GM19397 (cell line): ENCODE data around the gene SPRY1.
A peak's percentile ranks its signal among the peaks of the same experiment; 100 is the strongest.

Source experiments
- ATAC-seq: cut with Tn5 transposase; IDR thresholded peaks from one replicate; pipeline ENCODE4 v1.9.1; 2021; ENCODE audit warnings: mild to moderate bottlenecking, moderate library complexity; ENCODE audit not compliant: unreplicated experiment

SPRY1 gene

DNA sequence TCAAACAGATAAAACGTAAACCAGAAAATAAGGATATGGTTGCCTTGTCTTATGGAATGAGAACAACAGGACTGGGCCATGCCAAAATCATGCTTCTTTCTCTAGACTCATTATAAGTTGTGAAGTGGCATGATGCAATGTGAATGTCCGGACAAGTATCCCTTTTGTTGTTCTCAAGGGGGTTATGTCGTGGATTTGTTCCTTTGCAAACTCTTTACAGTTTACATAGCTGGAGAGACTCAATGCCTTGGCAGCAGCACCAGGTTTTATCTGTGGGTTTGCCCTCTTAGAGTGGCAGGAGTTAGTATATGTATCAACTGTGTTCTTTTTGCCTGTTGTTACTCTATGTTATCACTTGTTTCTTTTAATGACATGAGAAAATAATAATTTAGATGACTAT, 41.4 kb downstream of the SPRY1 start:
- ATAC-seq = no peak

DNA sequence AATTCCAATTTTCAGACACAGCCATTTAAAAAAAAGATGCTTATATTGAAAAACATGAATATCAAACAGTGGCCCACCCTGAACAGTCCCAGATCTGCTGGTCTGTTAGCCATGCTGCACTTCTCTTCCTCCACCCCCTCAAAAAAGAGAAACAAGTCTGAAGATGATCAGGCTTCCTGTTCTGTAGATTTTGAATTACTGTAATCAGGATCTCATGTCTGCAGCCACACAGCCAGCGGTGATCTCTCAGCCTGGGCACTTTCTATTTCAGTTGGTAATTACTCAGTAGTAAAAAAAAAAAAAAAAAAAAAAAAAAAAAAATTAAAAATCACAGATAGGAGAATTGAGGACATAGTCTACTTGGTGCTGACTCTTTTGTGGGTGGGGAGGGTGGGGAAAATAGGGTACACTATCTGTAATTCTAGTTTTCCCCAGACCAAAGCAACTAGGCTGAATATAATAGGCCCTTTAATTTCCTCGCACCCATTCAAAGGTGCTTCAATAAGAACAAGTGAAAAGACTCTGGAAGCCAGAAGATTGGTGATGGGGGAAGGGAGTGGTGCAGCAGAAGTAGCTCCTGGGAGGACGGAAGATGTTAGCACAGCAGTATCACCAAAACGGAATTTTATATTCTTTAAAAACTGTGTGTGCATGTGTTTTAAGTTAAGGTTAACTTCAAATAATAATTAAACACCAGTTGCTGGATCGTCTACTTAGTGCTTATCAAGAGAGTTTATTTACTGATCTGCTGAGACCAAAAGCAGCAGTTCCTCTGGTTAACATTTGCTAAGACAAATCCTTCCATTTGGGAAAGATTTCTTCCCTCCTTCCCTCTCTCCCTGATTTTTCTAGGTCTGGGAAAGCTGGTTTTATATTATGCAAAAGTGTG, 47.0 kb downstream of the SPRY1 start:
- ATAC-seq = peak; percentile 34

DNA sequence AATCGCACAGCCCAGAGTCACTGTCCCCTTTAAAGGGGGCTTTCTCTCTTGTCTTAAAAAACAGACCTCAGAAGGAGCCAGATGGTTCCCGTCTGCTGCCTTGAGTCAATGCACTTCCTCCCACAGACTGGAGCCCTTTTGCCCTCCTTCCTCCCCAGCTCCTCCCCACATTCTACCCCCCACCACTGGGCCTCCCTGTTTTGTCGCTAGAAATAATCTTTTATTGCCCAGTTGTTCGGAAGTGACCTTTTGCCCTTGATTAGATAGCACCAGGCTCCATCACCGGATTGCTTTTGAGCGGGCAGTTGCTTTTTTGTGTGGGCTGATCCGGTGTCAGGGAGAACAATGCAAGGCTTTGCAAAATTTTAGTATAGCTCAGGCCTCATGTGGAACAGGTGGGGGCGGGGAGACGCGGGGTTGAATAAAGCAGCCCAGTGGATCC, 47.7 kb downstream of the SPRY1 start:
- ATAC-seq = peak; percentile 89

DNA sequence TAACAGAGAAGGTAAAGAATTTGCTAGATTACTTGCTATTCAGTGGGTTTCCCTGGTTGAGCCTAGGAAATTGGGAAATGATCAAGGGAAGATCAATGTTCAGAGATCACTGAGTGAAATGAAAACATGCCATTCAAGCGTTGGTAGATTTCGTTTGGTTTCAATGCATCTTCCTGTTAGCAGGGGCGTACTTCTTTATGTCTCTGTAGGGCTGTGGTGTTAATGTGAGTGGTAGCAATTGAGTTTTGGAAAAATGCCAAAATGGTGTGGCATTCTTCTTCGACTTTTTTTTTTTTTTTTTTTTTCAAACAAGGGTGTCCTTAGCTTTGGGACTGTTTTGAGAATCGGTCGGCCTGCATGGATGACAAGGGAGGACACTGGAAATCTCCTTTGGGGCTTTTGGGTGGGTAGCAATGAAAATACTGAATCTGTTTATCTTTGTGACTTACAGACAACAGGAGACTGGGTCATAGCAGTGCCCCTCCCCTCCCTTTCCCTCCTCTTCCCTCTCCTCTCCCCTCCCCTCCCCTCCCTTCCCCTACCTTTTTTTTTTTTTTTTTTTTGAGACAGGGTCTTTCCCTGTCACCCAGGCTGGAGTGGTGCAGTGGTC, 50.4 kb downstream of the SPRY1 start:
- ATAC-seq = no peak

DNA sequence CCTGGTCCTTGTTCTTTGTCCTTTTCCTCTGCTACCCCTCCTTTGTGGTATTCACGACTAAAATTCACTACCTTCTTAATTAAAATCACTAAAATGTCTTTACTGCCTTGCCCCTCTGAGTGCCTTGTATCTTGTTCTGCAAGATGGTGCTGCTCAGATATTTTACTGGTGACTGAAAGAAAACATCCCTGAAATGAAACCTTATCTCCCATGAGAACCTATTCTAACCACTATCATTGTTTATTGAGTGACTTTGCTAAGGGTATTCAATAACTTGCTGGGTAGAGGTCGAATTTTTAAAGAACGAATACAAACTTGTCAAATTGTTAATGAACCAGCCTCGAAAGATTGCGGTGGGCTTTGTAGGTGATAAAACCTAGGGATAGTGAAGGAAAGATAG, 52.8 kb downstream of the SPRY1 start:
- ATAC-seq = peak; percentile 28

DNA sequence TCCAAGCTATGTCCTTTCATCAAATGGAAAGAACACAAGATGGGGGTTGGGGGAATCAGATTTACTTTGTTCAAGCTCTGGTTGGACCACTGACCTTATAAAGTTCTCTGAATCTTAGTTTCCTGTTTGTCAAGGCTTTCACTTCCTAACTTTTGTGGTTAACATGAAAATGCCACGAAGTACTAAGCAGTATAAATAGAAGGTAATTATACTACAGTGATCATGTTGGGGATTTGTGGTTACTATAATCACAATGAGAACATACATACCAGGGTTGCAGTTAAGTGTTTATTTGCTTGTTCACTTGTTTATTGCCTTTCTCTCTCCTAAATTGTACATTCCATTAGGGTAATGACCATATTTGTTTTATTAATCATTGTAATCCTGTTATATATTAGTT, 53.2 kb downstream of the SPRY1 start:
- ATAC-seq = peak; percentile 93

DNA sequence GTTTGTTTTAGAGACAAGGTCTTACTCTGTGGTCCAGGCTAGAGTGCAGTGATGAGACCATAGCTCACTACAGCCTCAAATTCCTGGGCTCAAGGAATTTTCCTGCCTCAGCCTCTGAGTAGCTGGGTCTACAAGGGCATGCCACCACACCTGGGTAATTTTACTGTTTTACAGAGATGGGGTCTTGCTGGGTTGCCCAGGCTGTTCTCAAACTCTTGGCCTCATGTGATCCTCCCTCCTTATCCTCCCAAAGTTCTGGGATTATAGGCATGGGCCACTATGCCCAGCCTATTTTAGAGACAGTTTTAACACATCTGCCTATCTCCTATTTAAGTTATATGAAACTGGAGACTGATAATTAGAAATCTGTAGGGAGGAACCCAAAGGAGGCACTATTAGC, 53.8 kb downstream of the SPRY1 start:
- ATAC-seq = no peak

DNA sequence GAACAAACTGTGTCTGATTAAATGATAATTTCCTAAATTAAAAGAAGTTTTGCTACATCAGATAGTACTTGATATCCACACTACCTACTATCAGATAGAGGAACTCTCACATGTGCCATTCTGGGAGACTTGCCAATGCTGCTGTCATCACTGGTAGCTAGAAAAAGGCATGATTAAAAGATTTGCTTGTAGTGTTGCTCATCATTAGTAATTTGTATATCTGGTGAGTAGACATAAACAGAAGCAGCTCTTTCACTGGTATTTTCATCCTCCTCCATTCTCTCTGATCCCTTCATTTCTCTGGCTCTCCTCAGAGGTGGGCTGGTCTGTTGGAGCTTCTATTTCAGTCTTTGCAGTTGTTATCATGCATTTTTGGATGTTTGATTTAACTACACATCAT, 56.0 kb downstream of the SPRY1 start:
- ATAC-seq = no peak

DNA sequence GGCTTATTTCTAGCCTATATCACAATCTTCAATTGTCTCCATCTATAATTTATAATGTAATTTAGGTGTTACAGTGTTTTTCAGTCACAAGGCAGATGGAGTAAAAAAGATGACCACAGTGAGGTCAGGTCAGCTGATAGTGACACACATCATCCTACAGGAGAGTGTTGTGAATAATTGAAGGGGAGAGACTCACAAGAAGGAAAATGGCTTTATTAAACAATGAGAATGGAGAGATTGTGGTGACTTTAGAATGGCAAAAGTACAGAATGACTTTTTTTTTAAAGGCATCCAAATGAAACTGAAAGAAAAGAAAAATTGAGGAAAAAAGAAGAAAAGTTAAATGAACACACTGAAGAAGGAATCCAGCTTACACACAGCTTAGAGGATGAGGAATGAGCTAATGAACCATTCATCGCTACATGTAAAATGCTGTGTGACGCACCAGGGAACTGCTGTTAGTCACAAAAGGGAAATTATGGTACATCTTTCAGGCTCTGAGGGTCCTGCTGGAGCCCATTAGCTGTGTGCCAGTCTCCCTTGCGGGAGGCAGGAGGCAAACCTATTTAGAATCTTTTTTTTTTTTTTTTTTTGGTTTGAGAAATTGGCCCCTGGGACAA, 56.6 kb downstream of the SPRY1 start:
- no peak for ATAC-seq
